Urinary bladder (tissue), 4 donors: ENCODE measurements around the gene PRKCSH. TPM values are rescaled to one million over a fixed set of nuclear protein-coding genes. Genes with fewer than 3 reads are reported as not detected.

ENCODE experiments used
- DNase-seq: peaks from one replicate; pipeline ENCODE4 v3.0.0-alpha.2; 2015; ENCODE audit errors: extremely low spot score
- H3K27ac ChIP-seq: one replicate; pipeline ENCODE4 v1.5.1; 2013; ENCODE audit warnings: low read depth, mild to moderate bottlenecking, moderate library complexity
- H3K36me3 ChIP-seq: one replicate; pipeline ENCODE4 v1.6.1; 2013; ENCODE audit warnings: mild to moderate bottlenecking, moderate library complexity; ENCODE audit not compliant: insufficient read depth
- H3K4me1 ChIP-seq: one replicate; pipeline ENCODE4 v1.6.1; 2013; ENCODE audit warnings: mild to moderate bottlenecking, moderate library complexity; ENCODE audit not compliant: insufficient read depth
- H3K4me3 ChIP-seq: one replicate; pipeline ENCODE4 v1.5.1; 2013; ENCODE audit warnings: low read depth, low read length
- WGBS: extraction: QIAGEN DNeasy Blood & Tissue Kit; methylation state at CpG from one replicate; pipeline ENCODE4 v1.1.7; 2013; 5-methylcytosine and 5-hydroxymethylcytosine counted together
- polyA plus RNA-seq: library from polyadenylated mRNA; stranded (reverse); fragments of 200-250 nt; gene quantifications from one replicate; pipeline ENCODE4 v1.2.3, GENCODE V29; 2013
- total RNA-seq: library from RNA; depleted of rRNA; stranded (reverse); fragments of >200 nt; gene quantifications from one replicate; pipeline ENCODE4 v1.2.3, GENCODE V29; 2014
- donor health status: healthy with polysubstance abuse.
- donor health status: healthy.

PRKCSH gene
- total and polyA plus RNA-seq, 2 donors: 54.9 to 174 TPM

DNA sequence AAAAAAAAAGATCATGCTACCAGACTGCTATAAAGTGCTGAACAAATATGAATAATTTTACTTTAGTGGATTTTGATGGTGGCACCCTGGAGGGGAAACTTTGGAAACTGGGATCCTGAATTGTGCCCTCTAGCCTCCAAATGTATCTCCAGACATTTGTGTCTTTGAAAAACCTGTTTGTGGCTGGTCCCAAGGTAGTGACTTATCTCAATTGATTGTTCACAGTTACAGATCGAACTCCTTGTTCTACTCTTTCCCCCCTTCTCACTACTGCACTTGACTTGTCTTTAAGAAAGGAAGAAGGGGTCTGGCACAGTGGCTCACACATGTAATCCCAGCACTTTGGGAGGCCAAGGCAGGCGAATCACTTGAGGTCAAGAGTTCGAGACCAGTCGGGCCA, 26.8 kb upstream of the PRKCSH start:
- no peak for DNase-seq
- no peaks in the 10 kb centered on the region for H3K4me1 ChIP-seq
- 85% methylated on average over 4 of the region's 4 CpGs for WGBS
- H3K27ac ChIP-seq: no peak overlapping the region
- H3K4me3 ChIP-seq: no peak overlapping the region
- H3K36me3 ChIP-seq: no peaks in the 10 kb centered on the region

DNA sequence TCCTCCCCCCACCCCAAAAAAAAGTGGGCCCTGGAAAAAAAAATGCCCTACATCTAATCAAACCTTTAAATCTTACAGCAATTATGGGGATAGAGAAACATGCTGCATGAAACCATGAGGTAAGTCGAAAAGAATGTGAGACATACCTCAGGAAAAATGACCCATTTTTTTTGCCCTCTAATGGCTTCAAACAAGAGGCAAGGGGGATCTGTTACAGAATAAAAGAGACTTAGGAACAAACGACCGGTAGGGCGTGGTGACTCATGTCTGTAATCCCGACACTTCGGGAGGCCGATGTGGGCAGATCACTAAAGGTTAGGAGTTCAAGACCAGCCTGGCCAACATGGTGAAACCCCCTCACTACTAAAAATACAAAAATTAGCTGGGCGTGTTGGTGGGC, 24.8 kb upstream of the PRKCSH start:
- WGBS: 64% methylated on average over 8 of the region's 8 CpGs

GRCh38 chr19:11414544-11414943, 20.9 kb upstream of the PRKCSH start:
- H3K4me3 ChIP-seq: no peak overlapping the region
- WGBS: 78% methylated on average over 2 of the region's 2 CpGs
- no peak overlapping the region for H3K27ac ChIP-seq
- no peaks in the 10 kb centered on the region for H3K36me3 ChIP-seq
- no peaks in the 10 kb centered on the region for H3K4me1 ChIP-seq
- DNase-seq: no peak

More for the DNA sequence above, 24.8 kb upstream of the PRKCSH start:
- no peaks in the 10 kb centered on the region for H3K4me1 ChIP-seq
- H3K4me3 ChIP-seq: no peak overlapping the region
- no peak for DNase-seq
- H3K36me3 ChIP-seq: no peaks in the 10 kb centered on the region
- H3K27ac ChIP-seq: no peak overlapping the region

- 90% methylated on average over 17 of the region's 17 CpGs for WGBS
- Histone ChIP-seq H3K4me1 (no peaks in the 10 kb centered on the region), H3K36me3 (no peaks in the 10 kb centered on the region), H3K27ac (no peak overlapping the region), H3K4me3 (no peak overlapping the region)
- DNase-seq: no peak
These were observed 18.9 kb upstream of the PRKCSH start for GRCh38 chr19:11416346-11417052.

DNA sequence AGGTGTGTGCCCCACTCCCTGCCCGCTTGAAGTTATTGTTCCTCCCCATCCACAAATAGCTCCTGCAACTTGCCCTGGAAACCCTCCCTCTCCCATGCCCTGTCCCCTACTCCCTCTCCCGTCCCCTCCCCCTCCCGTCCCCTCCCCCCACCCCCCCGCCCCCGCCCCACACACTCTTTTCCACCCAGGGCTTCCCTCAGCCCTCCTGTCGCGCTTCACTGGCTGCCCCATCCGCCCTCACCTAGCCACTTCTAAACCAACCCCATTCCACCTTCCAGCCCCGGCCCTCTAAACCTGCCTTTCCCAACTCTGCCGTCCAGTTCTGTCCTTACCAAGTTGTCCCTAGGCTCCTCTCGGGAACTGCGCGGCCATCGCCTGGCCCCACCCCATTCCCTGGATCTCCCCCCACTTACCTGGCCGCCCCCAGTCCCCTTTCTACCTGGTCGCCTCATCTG, 17.3 kb upstream of the PRKCSH start:
- H3K4me3 ChIP-seq: peak overlapping the region; percentile 17
- DNase-seq: no peak
- 3% methylated on average over 14 of the region's 16 CpGs for WGBS
- no peaks in the 10 kb centered on the region for H3K4me1 ChIP-seq
- no peaks in the 10 kb centered on the region for H3K36me3 ChIP-seq
- H3K27ac ChIP-seq: no peak overlapping the region

GRCh38 chr19:11418549-11419506, 16.6 kb upstream of the PRKCSH start, which contains the start of gene RGL3:
RGL3 (minus strand) TSS chr19:11419314; CDS start chr19:11419278, 36 bp downstream.
- no peak within 1 kb of the TSS for H3K27ac ChIP-seq
- 2% methylated on average over 72 of the region's 72 CpGs for WGBS
- no peaks in the 10 kb centered on the region for H3K4me1 ChIP-seq
- DNase-seq: no peak
- no peaks in the 10 kb centered on the region for H3K36me3 ChIP-seq
- H3K4me3 ChIP-seq: peak within 1 kb of the TSS; percentile 17

GRCh38 chr19:11420429-11421370, 14.7 kb upstream of the PRKCSH start:
- DNase-seq: no peak
- H3K4me3 ChIP-seq: peak overlapping the region; percentile 29
- no peak overlapping the region for H3K27ac ChIP-seq
- 6% methylated on average over 46 of the region's 46 CpGs for WGBS
- H3K4me1 ChIP-seq: no peaks in the 10 kb centered on the region
- no peaks in the 10 kb centered on the region for H3K36me3 ChIP-seq

- Histone ChIP-seq H3K4me3 (no peak overlapping the region), H3K4me1 (no peaks in the 10 kb centered on the region)
These were observed 13.9 kb upstream of the PRKCSH start for GRCh38 chr19:11421371-11422098.

GRCh38 chr19:11422163-11423065, 13.0 kb upstream of the PRKCSH start:
- Histone ChIP-seq H3K4me1 (no peaks in the 10 kb centered on the region), H3K36me3 (no peaks in the 10 kb centered on the region), H3K27ac (no peak overlapping the region), H3K4me3 (no peak overlapping the region)
- DNase-seq: no peak
- 8% methylated on average over 56 of the region's 56 CpGs for WGBS

More at GRCh38 chr19:11421371-11422098, 13.9 kb upstream of the PRKCSH start:
- H3K27ac ChIP-seq: no peak overlapping the region
- 21% methylated on average over 36 of the region's 36 CpGs for WGBS
- no peaks in the 10 kb centered on the region for H3K36me3 ChIP-seq
- no peak for DNase-seq

DNA sequence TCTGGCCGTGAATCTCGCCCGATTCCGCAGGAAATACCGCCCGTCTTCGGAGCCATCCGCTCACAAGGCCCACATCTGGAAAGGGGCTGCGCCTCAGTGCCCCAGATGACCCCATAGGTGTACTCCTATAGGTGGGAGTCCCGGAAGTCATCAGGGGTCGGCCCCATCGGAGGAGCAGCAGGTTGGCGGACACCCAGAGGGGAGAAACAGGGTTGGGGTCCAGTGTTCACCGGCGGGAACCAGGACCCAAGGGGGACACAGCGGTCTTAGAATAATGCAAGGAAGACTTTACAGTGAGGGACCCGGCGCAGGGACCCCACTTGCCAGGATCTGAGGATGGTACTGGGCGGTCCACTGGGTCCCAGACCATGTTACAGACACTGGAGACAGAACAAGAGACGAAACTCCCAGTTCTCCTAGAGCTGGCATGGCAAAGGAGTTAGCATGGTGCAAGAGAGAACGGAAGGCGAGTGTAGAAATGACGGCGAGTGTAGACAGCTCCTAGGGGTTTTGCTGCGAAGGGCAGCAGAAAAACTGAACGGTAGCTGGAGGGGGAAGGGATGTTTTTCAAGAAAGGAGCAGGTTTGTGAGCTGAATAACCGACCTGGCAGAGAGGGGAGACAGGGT, 12.2 kb upstream of the PRKCSH start:
- Histone ChIP-seq H3K4me1 (no peaks in the 10 kb centered on the region), H3K36me3 (no peaks in the 10 kb centered on the region), H3K27ac (no peak overlapping the region), H3K4me3 (no peak overlapping the region)
- no peak for DNase-seq
- 37% methylated on average over 27 of the region's 27 CpGs for WGBS

DNA sequence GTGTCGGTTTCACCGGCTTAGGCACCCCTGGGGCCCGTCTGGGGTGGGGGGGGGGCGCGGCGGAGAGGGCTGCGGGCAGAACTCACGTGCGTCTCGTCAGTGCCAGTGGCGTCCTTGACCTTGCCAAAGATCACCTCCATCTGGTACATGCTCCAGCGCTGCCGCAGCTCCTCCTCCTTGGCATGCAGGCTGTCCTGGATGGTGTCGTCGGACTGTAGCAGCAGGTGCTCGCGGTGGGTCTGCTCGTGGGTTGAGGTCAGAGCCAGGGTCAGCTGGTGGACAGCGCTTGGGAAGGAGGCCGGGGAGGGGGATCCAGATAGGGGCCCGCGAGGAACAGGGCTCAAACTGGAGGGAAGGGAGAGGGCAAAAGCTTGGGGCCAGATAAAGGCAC, 11.6 kb upstream of the PRKCSH start:
- H3K27ac ChIP-seq: no peak overlapping the region
- no peak for DNase-seq
- no peak overlapping the region for H3K4me3 ChIP-seq
- WGBS: 15% methylated on average over 22 of the region's 22 CpGs
- no peaks in the 10 kb centered on the region for H3K4me1 ChIP-seq
- no peaks in the 10 kb centered on the region for H3K36me3 ChIP-seq
